Gastrocnemius medialis (tissue), 4 donors: ENCODE results near the gene KCNK16. TPM values are rescaled to one million over a fixed set of nuclear protein-coding genes. Genes with fewer than 3 reads are reported as not detected.

Source experiments
- ATAC-seq, 2 donors: fragments of 150-250 bp; one replicate each; pipeline ENCODE4 v1.9.1; 2016
- DNase-seq, 2 donors: peaks; one replicate each; pipeline ENCODE4 v3.0.0-alpha.2; 2019
- H3K27ac ChIP-seq, 4 donors: fragments of 200-600 bp; sonication (generic); 1 replicate in 1 of 4; 2 replicates in 3 of 4; pipeline ENCODE4 v1.5.1; 2016 to 2018; ENCODE audit warnings: mild to moderate bottlenecking in 2 of 4, moderate library complexity in 1 of 4
- H3K27me3 ChIP-seq, 3 donors: fragments of 200-600 bp; sonication (generic) in 2 of 3; 1 replicate in 1 of 3; 2 replicates in 2 of 3; pipeline versions ENCODE4 v1.5.1 to v1.6.0; 2016 to 2019; ENCODE audit warnings: mild to moderate bottlenecking in 1 of 3, moderate library complexity in 1 of 3
- H3K36me3 ChIP-seq, 2 donors: fragments of 200-600 bp; sonication (generic) in 1 of 2; one replicate each; pipeline ENCODE4 v1.5.1; 2017 to 2018
- H3K4me1 ChIP-seq, 2 donors: fragments of 200-600 bp; sonication (generic) in 1 of 2; one replicate each; pipeline ENCODE4 v1.5.1; 2016 to 2017; ENCODE audit warnings: mild to moderate bottlenecking in 2 of 2
- H3K4me3 ChIP-seq, 4 donors: fragments of 200-600 bp; sonication (generic) in 3 of 4; 1 replicate in 1 of 4; 2 replicates in 3 of 4; pipeline ENCODE4 v1.5.1; 2016 to 2019; ENCODE audit warnings: mild to moderate bottlenecking in 2 of 4
- H3K9me3 ChIP-seq, 3 donors: fragments of 200-600 bp; sonication (generic) in 2 of 3; 1 replicate in 1 of 3; 2 replicates in 2 of 3; pipeline ENCODE4 v1.5.1; 2016 to 2019
- CTCF ChIP-seq, 5 experiments: fragments of 450-650 bp in 3 of 5; fragments of 200-600 bp in 2 of 5; sonication (generic) in 2 of 5; IDR thresholded peaks in 4 of 5; conservative IDR thresholded peaks in 1 of 5; 1 replicate in 4 of 5; 2 replicates in 1 of 5; pipeline ENCODE4 v1.5.1; 2016 to 2019; ENCODE audit warnings: antibody characterized with exemption in 5 of 5, mild to moderate bottlenecking in 3 of 5, moderate library complexity in 3 of 5
- POLR2A ChIP-seq, 2 donors: fragments of 450-650 bp; IDR thresholded peaks; one replicate each; pipeline ENCODE4 v1.6.1; 2017; ENCODE audit warnings: antibody characterized with exemption in 2 of 2, mild to moderate bottlenecking in 2 of 2, moderate library complexity in 2 of 2
- in situ Hi-C, 4 donors: fragments of 200-750 bp; cut with MboI; loops; one replicate each; pipeline versions ENCODE4 v1.15.0 to v1.8.0; 2017; ENCODE audit warnings: low sequenced_read_pairs in 4 of 4
- intact Hi-C: fragments of 100-400 bp; cut with DNase I; formaldehyde crosslinking; loops from one replicate; pipeline ENCODE4 v1.15.1; 2023; ENCODE audit warnings: low total_unique reads
- total RNA-seq, 4 donors: library from RNA; depleted of rRNA; stranded (reverse); fragments of >200 nt; gene quantifications; one replicate each; pipeline versions ENCODE4 v1.1.0 to v1.2.3, GENCODE V29; 2016

The KCNK16 gene
- total RNA-seq, 4 donors from 2014 or later, result not detected

- Histone ChIP-seq H3K4me3 (no peak overlapping the region), H3K27ac (no peak overlapping the region), H3K4me1 (no peaks in the 10 kb centered on the region), H3K27me3 (no peaks in the 10 kb centered on the region), H3K36me3 (no peaks in the 10 kb centered on the region), H3K9me3 (no peaks in the 10 kb centered on the region)
- intact Hi-C loops, result no loop called here
- ATAC-seq (no peak), DNase-seq (no peak)
- in situ Hi-C loops, result no loop called here
- TF ChIP-seq CTCF (IDR thresholded peaks at IDR 0.05 in 4 of 5, conservative IDR thresholded peaks at IDR 0.05 in 1 of 5), result no peak
These were observed 22.3 kb upstream of the KCNK16 start for GRCh38 chr6:39344821-39345280.

- Histone ChIP-seq H3K4me3 (no peak overlapping the region), H3K4me1 (no peaks in the 10 kb centered on the region), H3K27me3 (no peaks in the 10 kb centered on the region), H3K36me3 (no peaks in the 10 kb centered on the region), H3K27ac (no peak overlapping the region), H3K9me3 (no peaks in the 10 kb centered on the region)
- TF ChIP-seq POLR2A (IDR thresholded peaks at IDR 0.05), result no peak
- no peak for TF ChIP-seq CTCF (IDR thresholded peaks at IDR 0.05 in 4 of 5, conservative IDR thresholded peaks at IDR 0.05 in 1 of 5)
- no peak for DNase-seq
- no peak for ATAC-seq
- intact Hi-C loops (no loop called here), in situ Hi-C loops (no loop called here)
These were observed 20.9 kb upstream of the KCNK16 start for GRCh38 chr6:39343396-39343870.

- Histone ChIP-seq H3K9me3 (no peaks in the 10 kb centered on the region), H3K27ac (no peak overlapping the region), H3K4me1 (no peaks in the 10 kb centered on the region), H3K36me3 (no peaks in the 10 kb centered on the region), H3K4me3 (no peak overlapping the region), H3K27me3 (no peaks in the 10 kb centered on the region)
- in situ Hi-C loops (no loop called here), intact Hi-C loops (no loop called here)
- no peak for ATAC-seq
- DNase-seq, result no peak
- TF ChIP-seq POLR2A (IDR thresholded peaks at IDR 0.05), result no peak
- TF ChIP-seq CTCF (IDR thresholded peaks at IDR 0.05 in 4 of 5, conservative IDR thresholded peaks at IDR 0.05 in 1 of 5), result no peak
These were observed 20.3 kb upstream of the KCNK16 start for GRCh38 chr6:39342692-39343395.

GRCh38 chr6:39341937-39342336 lies 19.4 kb upstream of the KCNK16 start:
- DNase-seq, result no peak
- no peak for TF ChIP-seq CTCF (IDR thresholded peaks at IDR 0.05 in 4 of 5, conservative IDR thresholded peaks at IDR 0.05 in 1 of 5)
- TF ChIP-seq POLR2A (IDR thresholded peaks at IDR 0.05), result no peak
- in situ Hi-C loops (no loop called here), intact Hi-C loops (no loop called here)
- no peak overlapping the region for H3K4me3 ChIP-seq
- no peaks in the 10 kb centered on the region for H3K36me3 ChIP-seq
- no peak for ATAC-seq
- H3K9me3 ChIP-seq, result no peaks in the 10 kb centered on the region
- no peak overlapping the region for H3K27ac ChIP-seq
- H3K27me3 ChIP-seq, result no peaks in the 10 kb centered on the region
- no peaks in the 10 kb centered on the region for H3K4me1 ChIP-seq

GRCh38 chr6:39341352-39341751 lies 18.9 kb upstream of the KCNK16 start:
- Histone ChIP-seq H3K36me3 (no peaks in the 10 kb centered on the region), H3K27me3 (no peaks in the 10 kb centered on the region), H3K4me1 (no peaks in the 10 kb centered on the region), H3K9me3 (no peaks in the 10 kb centered on the region), H3K27ac (no peak overlapping the region), H3K4me3 (no peak overlapping the region)
- intact Hi-C loops (no loop called here), in situ Hi-C loops (no loop called here)
- ATAC-seq (no peak), DNase-seq (no peak)
- TF ChIP-seq POLR2A (IDR thresholded peaks at IDR 0.05), result no peak
- TF ChIP-seq CTCF (IDR thresholded peaks at IDR 0.05 in 4 of 5, conservative IDR thresholded peaks at IDR 0.05 in 1 of 5), result no peak
